ENCODE results near the gene HTT-AS. TPM values are rescaled to one million over a fixed set of nuclear protein-coding genes. Genes with fewer than 3 reads are reported as not detected.

The HTT-AS gene
- total and polyA plus RNA-seq, 2 of the 13 experiments (the other 11 are each of a cell fraction or from before 2014, with no cell fraction given) = not detected

DNA sequence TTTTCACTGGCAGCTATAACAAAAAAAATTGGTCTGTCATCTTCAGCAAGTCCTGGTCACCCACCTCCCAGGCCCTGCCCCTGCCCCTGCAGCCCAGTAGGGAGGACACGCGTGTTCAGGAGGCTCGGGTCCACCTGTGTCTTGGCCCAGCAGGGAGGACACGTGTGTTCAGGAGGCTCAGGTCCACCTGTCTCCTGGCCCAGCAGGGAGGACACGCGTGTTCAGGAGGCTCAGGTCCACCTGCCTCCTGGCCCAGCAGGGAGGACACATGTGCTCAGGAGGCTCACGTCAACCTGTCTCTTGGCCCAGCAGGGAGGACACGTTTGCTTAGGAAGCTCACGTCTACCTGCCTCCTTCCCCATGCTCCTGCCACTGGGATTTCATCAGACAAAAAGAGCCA is 44.9 kb downstream of the HTT-AS start (continued):
- TF ChIP-seq KIAA2018 (CRISPR knock-in tag; IDR thresholded peaks at IDR 0.05; ENCODE audit: borderline replicate concordance) (no peak), HOXD1 (CRISPR knock-in tag; IDR thresholded peaks at IDR 0.05) (no peak), ZNF784 (CRISPR knock-in tag; IDR thresholded peaks at IDR 0.05; ENCODE audit: borderline replicate concordance) (no peak), MED1 (CRISPR knock-in tag; IDR thresholded peaks at IDR 0.05) (no peak)
- TF ChIP-seq, protein P1, sequence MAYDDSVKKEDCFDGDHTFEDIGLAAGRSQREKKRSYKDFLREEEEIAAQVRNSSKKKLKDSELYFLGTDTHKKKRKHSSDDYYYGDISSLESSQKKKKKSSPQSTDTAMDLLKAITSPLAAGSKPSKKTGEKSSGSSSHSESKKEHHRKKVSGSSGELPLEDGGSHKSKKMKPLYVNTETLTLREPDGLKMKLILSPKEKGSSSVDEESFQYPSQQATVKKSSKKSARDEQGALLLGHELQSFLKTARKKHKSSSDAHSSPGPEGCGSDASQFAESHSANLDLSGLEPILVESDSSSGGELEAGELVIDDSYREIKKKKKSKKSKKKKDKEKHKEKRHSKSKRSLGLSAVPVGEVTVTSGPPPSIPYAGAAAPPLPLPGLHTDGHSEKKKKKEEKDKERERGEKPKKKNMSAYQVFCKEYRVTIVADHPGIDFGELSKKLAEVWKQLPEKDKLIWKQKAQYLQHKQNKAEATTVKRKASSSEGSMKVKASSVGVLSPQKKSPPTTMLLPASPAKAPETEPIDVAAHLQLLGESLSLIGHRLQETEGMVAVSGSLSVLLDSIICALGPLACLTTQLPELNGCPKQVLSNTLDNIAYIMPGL (CRISPR knock-in tag; IDR thresholded peaks at IDR 0.05; ENCODE audit: borderline replicate concordance in 1 of 2, low read depth in 1 of 2) = no peak
- TF ChIP-seq, protein P2, sequence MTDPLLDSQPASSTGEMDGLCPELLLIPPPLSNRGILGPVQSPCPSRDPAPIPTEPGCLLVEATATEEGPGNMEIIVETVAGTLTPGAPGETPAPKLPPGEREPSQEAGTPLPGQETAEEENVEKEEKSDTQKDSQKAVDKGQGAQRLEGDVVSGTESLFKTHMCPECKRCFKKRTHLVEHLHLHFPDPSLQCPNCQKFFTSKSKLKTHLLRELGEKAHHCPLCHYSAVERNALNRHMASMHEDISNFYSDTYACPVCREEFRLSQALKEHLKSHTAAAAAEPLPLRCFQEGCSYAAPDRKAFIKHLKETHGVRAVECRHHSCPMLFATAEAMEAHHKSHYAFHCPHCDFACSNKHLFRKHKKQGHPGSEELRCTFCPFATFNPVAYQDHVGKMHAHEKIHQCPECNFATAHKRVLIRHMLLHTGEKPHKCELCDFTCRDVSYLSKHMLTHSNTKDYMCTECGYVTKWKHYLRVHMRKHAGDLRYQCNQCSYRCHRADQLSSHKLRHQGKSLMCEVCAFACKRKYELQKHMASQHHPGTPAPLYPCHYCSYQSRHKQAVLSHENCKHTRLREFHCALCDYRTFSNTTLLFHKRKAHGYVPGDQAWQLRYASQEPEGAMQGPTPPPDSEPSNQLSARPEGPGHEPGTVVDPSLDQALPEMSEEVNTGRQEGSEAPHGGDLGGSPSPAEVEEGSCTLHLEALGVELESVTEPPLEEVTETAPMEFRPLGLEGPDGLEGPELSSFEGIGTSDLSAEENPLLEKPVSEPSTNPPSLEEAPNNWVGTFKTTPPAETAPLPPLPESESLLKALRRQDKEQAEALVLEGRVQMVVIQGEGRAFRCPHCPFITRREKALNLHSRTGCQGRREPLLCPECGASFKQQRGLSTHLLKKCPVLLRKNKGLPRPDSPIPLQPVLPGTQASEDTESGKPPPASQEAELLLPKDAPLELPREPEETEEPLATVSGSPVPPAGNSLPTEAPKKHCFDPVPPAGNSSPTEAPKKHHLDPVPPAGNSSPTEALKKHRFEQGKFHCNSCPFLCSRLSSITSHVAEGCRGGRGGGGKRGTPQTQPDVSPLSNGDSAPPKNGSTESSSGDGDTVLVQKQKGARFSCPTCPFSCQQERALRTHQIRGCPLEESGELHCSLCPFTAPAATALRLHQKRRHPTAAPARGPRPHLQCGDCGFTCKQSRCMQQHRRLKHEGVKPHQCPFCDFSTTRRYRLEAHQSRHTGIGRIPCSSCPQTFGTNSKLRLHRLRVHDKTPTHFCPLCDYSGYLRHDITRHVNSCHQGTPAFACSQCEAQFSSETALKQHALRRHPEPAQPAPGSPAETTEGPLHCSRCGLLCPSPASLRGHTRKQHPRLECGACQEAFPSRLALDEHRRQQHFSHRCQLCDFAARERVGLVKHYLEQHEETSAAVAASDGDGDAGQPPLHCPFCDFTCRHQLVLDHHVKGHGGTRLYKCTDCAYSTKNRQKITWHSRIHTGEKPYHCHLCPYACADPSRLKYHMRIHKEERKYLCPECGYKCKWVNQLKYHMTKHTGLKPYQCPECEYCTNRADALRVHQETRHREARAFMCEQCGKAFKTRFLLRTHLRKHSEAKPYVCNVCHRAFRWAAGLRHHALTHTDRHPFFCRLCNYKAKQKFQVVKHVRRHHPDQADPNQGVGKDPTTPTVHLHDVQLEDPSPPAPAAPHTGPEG (CRISPR knock-in tag; IDR thresholded peaks at IDR 0.05) = no peak
